GM18498 (cell line): Measurements from ENCODE around the gene SDK2.
"Not testable (repeated sequence)": the region's sequence is repeated elsewhere in the genome, so short reads cannot be mapped to it uniquely, and the experiment has no call there.

Source experiments
- ATAC-seq: cut with Tn5 transposase; IDR thresholded peaks from one replicate; pipeline ENCODE4 v1.9.1; 2021; ENCODE audit warnings: mild to moderate bottlenecking, moderate library complexity; ENCODE audit not compliant: unreplicated experiment

Gene SDK2

DNA sequence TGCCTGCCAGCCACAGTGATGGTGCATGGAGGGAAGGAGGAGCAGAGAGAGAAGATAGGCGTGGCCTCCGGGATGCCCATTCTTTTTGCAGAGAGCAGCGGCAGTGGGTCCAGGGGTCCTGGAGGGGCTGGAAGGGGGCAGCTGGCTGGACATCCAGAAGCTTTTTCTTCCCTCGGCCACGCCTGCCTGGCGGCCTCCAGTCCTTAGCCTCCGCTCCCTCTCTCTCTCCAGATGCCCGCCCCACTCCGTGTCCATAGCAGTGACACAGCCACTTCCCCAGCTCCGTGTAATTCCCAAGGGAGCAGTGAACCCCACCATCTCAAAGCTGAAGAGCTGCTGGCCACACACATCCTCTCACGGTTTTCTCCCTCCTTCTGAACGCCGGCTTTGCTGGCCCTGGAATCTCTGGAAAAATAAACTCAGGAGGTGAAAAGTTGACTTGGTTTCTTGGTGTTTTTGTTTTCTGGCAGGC is 306.2 kb downstream of the SDK2 start:
- no peak for ATAC-seq

- no peak for ATAC-seq
Measured at GRCh38 chr17:73337330-73337710, 306.9 kb downstream of the SDK2 start.

GRCh38 chr17:73336408-73337329 is 307.6 kb downstream of the SDK2 start:
- no peak for ATAC-seq

- no peak for ATAC-seq
Measured at GRCh38 chr17:73335591-73336407, 308.4 kb downstream of the SDK2 start.

DNA sequence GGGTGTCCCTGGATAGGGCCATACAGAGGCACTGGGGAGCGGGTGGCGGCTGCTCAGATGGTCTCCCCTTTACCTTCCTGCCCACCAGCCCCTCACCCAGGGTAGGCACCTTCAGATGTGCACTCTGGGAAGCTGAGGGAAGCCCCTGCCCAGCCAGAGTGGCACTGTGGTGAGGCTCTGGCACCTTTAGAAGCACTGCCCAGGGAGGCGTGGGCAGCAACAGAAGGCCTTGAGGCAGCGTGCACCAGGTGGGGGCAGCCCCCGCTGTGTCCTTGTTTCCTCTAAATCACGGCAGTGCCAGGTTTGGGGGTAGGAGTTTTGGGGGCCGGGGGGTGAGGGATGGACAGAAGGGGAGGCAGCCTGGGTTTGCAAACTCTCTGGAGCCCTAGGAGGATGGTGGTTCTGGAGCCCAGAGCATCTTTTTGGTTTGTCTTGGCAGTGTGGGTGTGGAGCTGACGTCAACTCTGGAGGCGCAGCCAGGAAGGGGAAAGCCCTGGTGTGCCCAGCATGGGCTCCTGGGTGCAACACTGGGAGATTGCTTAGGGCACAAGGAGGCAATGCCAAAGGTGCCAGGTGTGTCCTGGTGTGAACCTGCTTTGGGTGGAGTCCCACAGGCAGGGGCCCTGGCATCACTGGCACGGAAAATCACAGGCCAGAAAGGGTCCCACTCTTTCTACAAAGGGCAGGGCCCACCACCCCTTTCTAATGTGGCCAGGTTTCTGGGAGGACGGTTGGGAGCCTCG is 309.3 kb downstream of the SDK2 start:
- ATAC-seq, result no peak

- not testable (repeated sequence) for ATAC-seq
Measured at GRCh38 chr17:73333445-73333844, 310.8 kb downstream of the SDK2 start.

DNA sequence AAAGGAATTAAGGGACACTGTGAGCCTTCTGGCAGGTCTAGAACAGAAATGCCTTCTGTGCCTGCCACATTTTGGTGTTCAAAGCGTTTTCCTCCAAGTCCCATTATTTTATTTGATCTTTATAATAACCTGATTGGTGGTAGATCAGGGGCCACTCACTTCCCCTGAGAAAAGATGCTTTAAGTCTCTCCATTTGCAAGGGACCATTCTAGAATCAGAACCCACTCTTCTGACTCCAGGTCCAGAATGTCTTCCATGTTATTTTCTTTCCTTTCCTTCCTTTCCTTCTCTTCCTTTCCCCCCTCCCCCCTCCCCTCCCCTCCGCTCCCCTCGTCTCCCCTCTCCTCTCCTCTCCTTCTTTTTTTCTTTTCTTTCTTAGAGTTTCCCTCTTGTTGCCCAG is 313.2 kb downstream of the SDK2 start:
- no peak for ATAC-seq

DNA sequence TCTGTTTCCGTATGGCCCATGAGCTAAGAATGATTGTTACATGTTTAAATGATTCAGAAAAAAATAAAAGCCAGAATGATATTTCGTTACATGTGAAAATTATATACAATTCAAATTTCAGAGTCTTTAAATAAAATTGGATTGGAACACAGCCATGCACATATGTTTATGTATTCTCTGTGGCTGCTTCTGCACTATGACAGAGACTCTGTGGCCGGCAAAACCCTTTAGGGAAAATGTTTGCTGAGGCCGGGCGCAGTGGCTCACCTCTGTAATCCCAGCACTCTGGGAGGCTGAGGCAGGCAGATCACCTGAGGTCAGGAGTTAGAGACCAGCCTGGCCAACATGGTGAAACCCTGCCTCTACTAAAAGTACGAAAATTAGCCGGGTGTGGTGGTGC is 316.6 kb downstream of the SDK2 start:
- ATAC-seq, result no peak

DNA sequence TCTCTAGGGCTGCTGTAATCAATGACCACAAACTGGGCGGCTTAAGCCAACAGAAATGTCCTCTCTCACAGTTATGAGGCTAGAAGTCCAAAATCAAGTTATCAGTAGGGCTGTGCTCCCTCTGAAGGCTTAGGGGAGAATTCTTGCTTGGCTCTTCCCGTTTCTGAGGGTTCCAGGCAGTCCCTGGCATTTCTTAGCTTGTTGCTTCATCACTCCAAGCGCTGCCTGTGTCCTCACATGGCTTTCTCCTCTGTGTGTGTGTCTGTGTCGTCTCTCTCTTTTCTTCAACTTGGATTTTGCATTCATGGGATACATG is 318.8 kb downstream of the SDK2 start:
- ATAC-seq, result no peak

DNA sequence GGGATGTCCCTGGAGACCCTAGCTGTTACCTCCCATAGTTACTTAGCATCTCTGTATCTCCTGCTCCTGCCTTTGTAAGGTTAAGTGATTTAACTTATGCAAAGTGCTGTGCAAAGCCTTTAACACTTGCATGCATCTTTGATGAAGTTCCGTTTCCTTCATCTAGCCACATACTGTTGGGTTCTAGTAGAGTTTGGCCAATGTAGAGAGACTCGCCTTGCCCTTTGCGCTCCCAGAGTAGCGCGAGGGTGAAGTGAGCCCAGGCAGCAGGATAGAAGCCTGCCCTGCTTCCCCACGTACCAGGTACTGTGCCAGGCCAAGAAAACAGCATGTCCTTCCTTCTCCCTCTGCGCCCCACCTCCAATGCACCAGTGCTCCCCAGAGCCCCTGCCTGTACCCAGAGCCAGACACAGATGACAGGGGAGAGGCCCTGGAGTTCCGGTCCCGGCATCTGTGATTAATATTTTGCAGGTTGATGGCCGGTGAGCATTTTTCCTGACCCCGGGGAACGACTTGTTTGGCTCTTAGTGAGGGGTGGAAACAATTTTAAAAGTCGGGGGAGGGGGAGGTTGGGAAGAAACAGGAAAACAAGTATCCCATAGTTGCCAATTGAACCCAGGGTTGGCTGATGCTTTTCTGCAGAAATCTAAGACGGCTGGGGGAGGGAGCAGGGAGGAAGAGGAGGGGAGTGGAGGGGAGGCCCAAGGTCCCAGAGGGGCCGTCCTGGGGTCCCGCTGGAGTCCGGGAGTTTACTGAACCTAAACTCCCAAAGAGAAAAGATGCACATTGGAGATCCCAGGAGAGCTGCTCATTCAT is 319.3 kb downstream of the SDK2 start:
- no peak for ATAC-seq

DNA sequence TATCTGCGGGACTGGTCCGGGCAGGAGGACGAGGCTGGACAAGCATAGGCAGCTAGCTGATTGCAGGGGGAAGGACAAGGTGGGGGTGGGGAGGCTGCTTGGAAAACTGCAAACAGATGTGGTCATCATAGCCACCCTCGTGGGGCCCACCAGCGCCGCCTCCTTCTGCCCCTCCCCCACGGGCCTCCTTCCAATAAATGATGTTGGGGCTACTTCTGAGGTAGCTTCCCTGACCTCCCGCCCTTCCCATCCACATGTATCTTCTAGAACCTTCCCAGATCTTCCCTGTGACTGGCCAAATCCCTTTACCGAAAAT is 320.1 kb downstream of the SDK2 start:
- ATAC-seq, result no peak

GRCh38 chr17:73323409-73324159 is 320.7 kb downstream of the SDK2 start:
- no peak for ATAC-seq

GRCh38 chr17:73320601-73321264 is 323.5 kb downstream of the SDK2 start:
- no peak for ATAC-seq

DNA sequence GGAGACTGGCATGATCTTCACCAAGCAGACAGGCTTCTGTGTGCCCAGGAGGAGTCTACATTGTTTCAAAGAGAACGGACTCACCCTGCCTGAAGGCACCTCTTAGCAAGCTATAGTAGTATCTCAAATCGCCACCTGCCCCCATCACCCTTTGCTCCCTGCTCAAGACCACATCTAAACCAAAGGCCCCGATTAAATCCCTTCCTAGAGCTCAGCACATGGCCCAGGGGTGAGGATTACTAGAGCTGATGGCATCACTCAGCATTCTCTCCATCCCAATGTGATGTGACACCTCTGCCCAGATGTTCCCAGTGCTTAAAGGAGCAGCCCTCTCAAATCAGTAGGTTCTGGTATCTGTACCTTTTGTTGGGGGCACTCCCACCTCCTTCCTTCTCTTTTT is 324.5 kb downstream of the SDK2 start:
- no peak for ATAC-seq

- no peak for ATAC-seq
Measured at GRCh38 chr17:73318836-73319235, 325.4 kb downstream of the SDK2 start.

GRCh38 chr17:73318427-73318813 is 325.8 kb downstream of the SDK2 start:
- no peak for ATAC-seq

DNA sequence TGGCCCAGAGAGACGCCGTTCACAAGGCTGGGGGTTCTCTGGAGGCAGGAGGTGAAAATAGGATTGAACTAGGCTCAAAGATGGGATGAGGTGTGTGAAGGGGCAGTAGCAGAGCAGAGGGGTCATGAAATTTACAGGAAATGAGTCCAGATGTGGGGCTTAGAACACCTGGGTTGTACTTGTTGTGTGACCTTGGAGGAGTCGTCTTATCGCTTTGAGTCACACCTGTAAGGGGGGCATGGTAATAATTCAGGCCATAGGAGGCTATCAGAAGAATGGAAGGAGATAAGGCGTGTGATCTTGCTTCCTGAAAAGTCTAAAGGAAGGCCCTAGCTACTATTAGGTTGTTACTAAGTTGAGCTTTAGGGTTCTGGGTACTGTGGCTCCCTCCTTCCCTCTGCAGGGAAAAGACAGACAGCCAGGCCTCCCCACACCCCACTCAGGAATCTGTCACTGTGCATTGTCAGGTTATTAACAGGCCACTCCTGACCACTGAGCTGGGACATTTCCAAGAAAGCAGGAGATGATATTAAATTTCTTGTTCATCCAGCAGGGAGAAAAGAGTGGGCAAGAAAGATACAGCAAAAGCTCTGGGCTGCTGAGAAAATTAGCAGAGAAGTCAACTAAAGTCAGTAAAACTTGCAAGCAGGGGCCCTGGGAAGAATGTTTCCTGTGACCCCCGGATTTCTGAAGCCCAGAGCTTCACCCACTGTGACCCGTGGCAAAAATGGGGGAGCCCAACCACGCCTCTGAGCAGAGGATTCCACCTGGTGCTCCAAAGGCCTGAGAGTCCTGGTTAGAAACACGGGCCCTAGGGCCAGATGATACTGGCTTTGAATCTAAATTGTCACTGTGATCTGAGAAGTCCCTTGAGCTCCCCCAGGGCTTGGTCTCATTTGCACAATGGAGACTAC is 326.5 kb downstream of the SDK2 start:
- ATAC-seq, result peak; percentile 3

DNA sequence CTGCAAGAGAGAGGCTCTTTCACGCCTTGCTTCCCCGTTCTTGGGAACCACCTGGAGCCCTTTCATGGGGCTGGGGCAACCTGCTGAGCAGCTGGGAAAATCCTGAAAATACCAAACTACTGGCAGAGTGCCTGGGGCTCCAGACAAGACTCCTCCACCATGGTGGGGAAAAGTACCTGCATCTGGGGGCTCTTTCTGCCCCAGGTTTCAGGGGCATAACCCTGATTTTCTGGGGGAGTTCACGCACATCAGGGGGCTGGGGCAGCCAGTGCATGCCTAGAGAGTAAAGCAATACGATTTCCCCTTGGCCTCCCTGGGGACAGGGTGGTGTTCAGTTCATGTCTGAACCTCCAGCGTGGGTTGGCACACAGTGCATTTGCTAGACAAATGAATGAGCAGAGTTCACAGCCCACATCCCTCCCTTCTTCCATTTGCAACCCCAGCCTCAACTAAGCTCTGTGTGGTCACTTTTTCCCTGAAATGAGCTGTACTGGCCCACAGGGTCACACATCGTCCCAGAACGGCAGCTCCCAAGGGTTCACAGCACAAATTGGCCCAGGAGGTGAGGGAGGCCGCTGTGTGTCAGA is 327.2 kb downstream of the SDK2 start:
- ATAC-seq, result peak; percentile 68
